H1 (cell line): ENCODE measurements around the gene CIB2. TPM values are rescaled to one million over a fixed set of nuclear protein-coding genes. Genes with fewer than 3 reads are reported as not detected.

Experiments
- CTCF ChIA-PET: fragments of 300-600 bp; sonication (Branson Sonifier 250); formaldehyde crosslinking; loops from one replicate; lab custom pipeline; 2021; ENCODE audit not compliant: partially characterized antibody; lab: Charles Lee
- POLR2A ChIA-PET: fragments of 300-600 bp; sonication (Branson Sonifier 250); formaldehyde crosslinking; loops from one replicate; lab custom pipeline; 2021; ENCODE audit warnings: inconsistent platforms; ENCODE audit not compliant: partially characterized antibody; lab: Charles Lee
- DNase-seq, 2 experiments: peaks; one replicate each; pipeline versions ENCODE4 v3.0.0 to v3.0.0-alpha.2; 2010 to 2022; ENCODE audit warnings: low spot score in 2 of 2, low read depth in 1 of 2, mixed read lengths in 1 of 2
- FAIRE-seq: peaks from 2 replicates; lab custom pipeline; 2011; peaks lifted over from hg19 to GRCh38; lab: Jason Lieb, UNC
- H2AFZ ChIP-seq: 2 replicates; pipeline ENCODE4 v1.8.1; 2012; ENCODE audit warnings: low read length, inconsistent platforms
- H2AK5ac ChIP-seq: 2 replicates; pipeline ENCODE4 v1.6.1; 2013; ENCODE audit warnings: low read depth, low read length
- H2BK120ac ChIP-seq: replicated peaks from 2 replicates; pipeline ENCODE3; 2013; ENCODE audit warnings: low read depth, low read length, inconsistent platforms
- H2BK12ac ChIP-seq: 2 replicates; pipeline ENCODE4 v1.6.1; 2013; ENCODE audit warnings: low read depth, low read length
- H2BK15ac ChIP-seq: 2 replicates; pipeline ENCODE4 v1.6.1; 2013; ENCODE audit warnings: low read length
- H2BK20ac ChIP-seq: 2 replicates; pipeline ENCODE4 v1.6.1; 2013; ENCODE audit warnings: low read length
- H2BK5ac ChIP-seq: 2 replicates; pipeline ENCODE4 v1.6.1; 2013; ENCODE audit warnings: low read depth, low read length
- H3K14ac ChIP-seq: 2 replicates; pipeline ENCODE4 v1.6.1; 2013; ENCODE audit warnings: inconsistent platforms; ENCODE audit not compliant: insufficient read length
- H3K18ac ChIP-seq: 2 replicates; pipeline ENCODE4 v1.6.1; 2013; ENCODE audit warnings: low read length; ENCODE audit errors: extremely low read depth
- H3K23ac ChIP-seq: 2 replicates; pipeline ENCODE4 v1.6.1; 2013; ENCODE audit warnings: inconsistent platforms; ENCODE audit not compliant: insufficient read length
- H3K23me2 ChIP-seq: 2 replicates; pipeline ENCODE4 v1.6.1; 2013; ENCODE audit warnings: low read depth, low read length
- H3K27ac ChIP-seq: 2 replicates; pipeline ENCODE4 v1.6.1; 2011; ENCODE audit warnings: low read depth, low read length, inconsistent platforms
- H3K27me3 ChIP-seq, 4 experiments: replicated peaks in 1 of 4; 1 replicate in 1 of 4; 2 replicates in 3 of 4; pipeline versions ENCODE4 v1.6.1 to v1.8.1; 2011 to 2013; ENCODE audit warnings: low read length in 3 of 4, mild to moderate bottlenecking in 3 of 4, inconsistent platforms in 2 of 4, mixed read lengths in 2 of 4, moderate library complexity in 1 of 4; ENCODE audit not compliant: control insufficient read depth in 3 of 4, insufficient read depth in 3 of 4; ENCODE audit errors: extremely low read depth in 1 of 4
- H3K36me3 ChIP-seq, 4 experiments: 2 replicates each; pipeline versions ENCODE4 v1.6.1 to v1.8.1; 2011 to 2013; ENCODE audit warnings: mild to moderate bottlenecking in 4 of 4, low read length in 3 of 4, moderate library complexity in 2 of 4, control low read depth in 1 of 4, inconsistent platforms in 1 of 4; ENCODE audit not compliant: insufficient read depth in 4 of 4, control insufficient read depth in 2 of 4
- H3K4ac ChIP-seq: replicated peaks from 2 replicates; pipeline ENCODE3; 2013; ENCODE audit warnings: low read length, low read depth, mixed read lengths, inconsistent platforms; ENCODE audit not compliant: insufficient read length
- H3K4me1 ChIP-seq, 4 experiments: replicated peaks in 1 of 4; 1 replicate in 1 of 4; 2 replicates in 3 of 4; pipeline versions ENCODE4 v1.6.1 to v1.8.1; 2011 to 2013; ENCODE audit warnings: low read length in 3 of 4, inconsistent platforms in 2 of 4, mixed read lengths in 1 of 4; ENCODE audit not compliant: insufficient read depth in 4 of 4, control insufficient read depth in 3 of 4
- H3K4me2 ChIP-seq, 2 experiments: 2 replicates each; pipeline versions ENCODE4 v1.6.1 to v1.8.1; 2011 to 2013; ENCODE audit warnings: low read depth in 2 of 2, low read length in 2 of 2, control low read depth in 1 of 2, inconsistent platforms in 1 of 2, mild to moderate bottlenecking in 1 of 2; ENCODE audit not compliant: insufficient read depth in 1 of 2
- H3K4me3 ChIP-seq, 4 experiments: fragments of 200-600, 300-600 bp in 1 of 4; sonication (generic), shearing (Covaris generic), sonication (Bioruptor Twin) in 1 of 4; 2 replicates each; pipeline versions ENCODE4 v1.5.1 to v1.8.1; 2011 to 2016; ENCODE audit warnings: low read length in 4 of 4, low read depth in 3 of 4, control low read depth in 2 of 4, inconsistent platforms in 2 of 4, mild to moderate bottlenecking in 2 of 4, mixed read lengths in 1 of 4, moderate library complexity in 1 of 4; ENCODE audit not compliant: insufficient read depth in 2 of 4; ENCODE audit errors: extremely low read depth in 1 of 4
- H3K56ac ChIP-seq: replicated peaks from 2 replicates; pipeline ENCODE3; 2013; ENCODE audit warnings: low read depth, mild to moderate bottlenecking, mixed read lengths, low read length, inconsistent platforms; ENCODE audit not compliant: insufficient read length
- H3K79me1 ChIP-seq: 2 replicates; pipeline ENCODE4 v1.6.1; 2013; ENCODE audit warnings: low read depth, low read length, control low read depth
- H3K79me2 ChIP-seq, 2 experiments: 2 replicates each; pipeline versions ENCODE4 v1.6.1 to v1.8.1; 2012 to 2013; ENCODE audit warnings: low read length in 2 of 2, mild to moderate bottlenecking in 2 of 2, inconsistent platforms in 1 of 2; ENCODE audit not compliant: insufficient read depth in 2 of 2, control insufficient read depth in 1 of 2
- H3K9ac ChIP-seq, 4 experiments: replicated peaks in 1 of 4; 1 replicate in 1 of 4; 2 replicates in 3 of 4; pipeline versions ENCODE4 v1.6.1 to v1.8.1; 2011 to 2013; ENCODE audit warnings: low read depth in 3 of 4, low read length in 3 of 4, control low read depth in 2 of 4, mild to moderate bottlenecking in 2 of 4, moderate library complexity in 2 of 4, inconsistent platforms in 1 of 4; ENCODE audit errors: extremely low read depth in 1 of 4
- H3K9me3 ChIP-seq, 2 experiments: 2 replicates each; pipeline versions ENCODE4 v1.6.1 to v1.8.1; 2012 to 2013; ENCODE audit warnings: mild to moderate bottlenecking in 2 of 2, moderate library complexity in 2 of 2, control low read depth in 1 of 2, inconsistent platforms in 1 of 2, low read depth in 1 of 2, low read length in 1 of 2, mixed read lengths in 1 of 2; ENCODE audit not compliant: insufficient read depth in 2 of 2
- H4K20me1 ChIP-seq, 2 experiments: replicated peaks in 1 of 2; 2 replicates each; pipeline versions ENCODE3 to v1.8.1; 2011 to 2013; ENCODE audit warnings: inconsistent platforms in 2 of 2, low read length in 2 of 2, mild to moderate bottlenecking in 1 of 2; ENCODE audit not compliant: insufficient read depth in 2 of 2, control insufficient read depth in 1 of 2
- H4K5ac ChIP-seq: 2 replicates; pipeline ENCODE4 v1.6.1; 2013; ENCODE audit warnings: low read length, low read depth, mixed read lengths, inconsistent platforms; ENCODE audit not compliant: insufficient read length
- H4K8ac ChIP-seq: 2 replicates; pipeline ENCODE4 v1.8.0; 2013; ENCODE audit warnings: mild to moderate bottlenecking, moderate library complexity, low read length, inconsistent platforms; ENCODE audit not compliant: insufficient read depth; ENCODE audit errors: extremely low read depth
- H4K91ac ChIP-seq: replicated peaks from 2 replicates; pipeline ENCODE3; 2013; ENCODE audit warnings: low read length, mixed read lengths, inconsistent platforms; ENCODE audit not compliant: insufficient read length
- CBX8 ChIP-seq: fragments of 300-800, 300-1000 bp; sonication (generic); IDR thresholded peaks from 2 replicates; pipeline ENCODE4 v1.7.1; 2016; ENCODE audit warnings: low read depth, low read length, borderline replicate concordance
- KDM4A ChIP-seq: IDR thresholded peaks from one replicate; pipeline ENCODE4 v1.7.1; 2012; ENCODE audit warnings: low read depth, mild to moderate bottlenecking, moderate library complexity, low read length, inconsistent platforms; ENCODE audit not compliant: severe bottlenecking
- RBBP5 ChIP-seq: IDR thresholded peaks from 2 replicates; pipeline ENCODE4 v1.7.1; 2012; ENCODE audit warnings: low read depth, mild to moderate bottlenecking, inconsistent platforms, low read length, moderate library complexity, borderline replicate concordance
- SAP30 ChIP-seq: fragments of 300-600 bp; sonication (generic); IDR thresholded peaks from 2 replicates; pipeline ENCODE4 v1.7.1; 2012; ENCODE audit warnings: low read length, moderate library complexity, mild to moderate bottlenecking, inconsistent platforms; ENCODE audit not compliant: insufficient read depth, insufficient replicate concordance
- TAF7 ChIP-seq: optimal IDR thresholded peaks from 2 replicates; pipeline ENCODE3; 2011; ENCODE audit warnings: low read depth, mild to moderate bottlenecking, inconsistent platforms, low read length, moderate library complexity, borderline replicate concordance
- YY1 ChIP-seq: IDR thresholded peaks from 2 replicates; pipeline ENCODE4 v1.6.1; 2011; ENCODE audit warnings: low read depth, mild to moderate bottlenecking, low read length
- WGBS, 2 experiments: shearing (Covaris generic) in 1 of 2; methylation state at CpG; one replicate each; pipeline versions ENCODE4 v1.1.6 to v1.1.7; 2013 to 2015; ENCODE audit warnings: low lambda C conversion rate in 2 of 2, mixed read lengths in 2 of 2, inconsistent platforms in 1 of 2, low coverage in 1 of 2, missing lambda C conversion rate in 1 of 2; ENCODE audit not compliant: insufficient replicate concordance in 2 of 2, insufficient coverage in 1 of 2, insufficient read length in 1 of 2; ENCODE audit errors: extremely low coverage in 1 of 2, missing lambda C conversion rate in 1 of 2; 5-methylcytosine and 5-hydroxymethylcytosine counted together
- polyA plus RNA-seq, 7 experiments: library from polyadenylated mRNA; depleted of rRNA in 3 of 7; stranded (reverse) in 5 of 7; unstranded in 2 of 7; fragments of >200 nt in 5 of 7; fragments of 200-250 nt in 2 of 7; gene quantifications; 1 replicate in 5 of 7; 2 replicates in 1 of 7; 4 replicates in 1 of 7; pipeline versions ENCODE4 v1.2.1 to v1.2.3, GENCODE V29; 2011 to 2013; ENCODE audit warnings: missing spikeins in 2 of 7, mixed read lengths in 2 of 7
- total RNA-seq: library from RNA; stranded (reverse); fragmentation: NEBNext Ultra II Directional; extraction: Animal tissue kit (Norgen Biotek cat#: 25700); gene quantifications from 2 replicates; pipeline ENCODE4 v1.2.1, GENCODE V29; 2021

CIB2 gene
- total and polyA plus RNA-seq, 2 of the 8 experiments (the other 6 are each of a cell fraction or from before 2014, with no cell fraction given), result 41.5 to 45.8 TPM

GRCh38 chr15:78090422-78091063 is 40.7 kb downstream of the CIB2 start:
- DNase-seq, result no peak
- Histone ChIP-seq H3K4me3 (no peak overlapping the region), H2BK12ac (no peak overlapping the region), H3K23me2 (no peaks in the 10 kb centered on the region), H4K20me1 (no peaks in the 10 kb centered on the region), H3K4ac (no peak overlapping the region), H3K4me1 (0 out of 7 replicates have a peak, but pooled peaks cover 0 to 4% (median 0%) of the 10 kb centered on the region in 4 experiments), H3K23ac (no peak overlapping the region), H2AFZ (no peak overlapping the region), H2BK120ac (no peak overlapping the region), H3K27ac (no peak overlapping the region), H3K27me3 (peaks cover 0 to 14% (median 7%) of the 10 kb centered on the region in 4 experiments; a peak in 3 of 7 replicates), H3K56ac (no peak overlapping the region), H2BK5ac (no peak overlapping the region), H3K79me2 (no peaks in the 10 kb centered on the region), H4K91ac (no peak overlapping the region), H3K79me1 (no peaks in the 10 kb centered on the region), H2AK5ac (no peak overlapping the region), H3K18ac (no peak overlapping the region), H3K36me3 (no peaks in the 10 kb centered on the region), H2BK20ac (no peak overlapping the region), H3K9me3 (no peaks in the 10 kb centered on the region), H3K14ac (no peak overlapping the region), H4K8ac (no peak overlapping the region), H2BK15ac (no peak overlapping the region), H3K9ac (no peak overlapping the region), H3K4me2 (no peak overlapping the region), H4K5ac (no peak overlapping the region)
- WGBS, 2 experiments, result 92% methylated on average over 3 of the region's 3 CpGs; no CpG with 5 or more reads in 1 of the 2 experiments
- TF ChIP-seq RBBP5, result no peak
- TF ChIP-seq KDM4A, result no peak
- no peak for TF ChIP-seq YY1
- TF ChIP-seq SAP30, result no peak
- no peak for TF ChIP-seq TAF7
- no peak for TF ChIP-seq CBX8
- CTCF ChIA-PET, result interaction anchor here (0.6 to 8.0 kb wide), 14 partner anchors 11 to 131 kb away, joined by 3 to 51 read pairs (median 3); no protein-coding TSS in a partner anchor
- FAIRE-seq, result no peak
- POLR2A ChIA-PET, result no interaction called here
